IMR-90 (cell line): ENCODE results near the gene PRELP.

ENCODE experiments used
- MAFK ChIP-seq: IDR thresholded peaks from 2 replicates; pipeline ENCODE4 v1.6.1; 2012; ENCODE audit warnings: low read depth, low read length, improper control_type of control experiment
- MXI1 ChIP-seq: IDR thresholded peaks from 2 replicates; pipeline ENCODE4 v1.6.1; 2012; ENCODE audit warnings: low read depth, mild to moderate bottlenecking, low read length, moderate library complexity, borderline replicate concordance
- POLR2A ChIP-seq: IDR thresholded peaks from 2 replicates; pipeline ENCODE4 v1.6.1; 2012; ENCODE audit warnings: mild to moderate bottlenecking, low read depth, low read length
- RAD21 ChIP-seq: IDR thresholded peaks from 2 replicates; pipeline ENCODE4 v1.6.1; 2012; ENCODE audit warnings: low read length, improper control_type of control experiment
- RFX5 ChIP-seq: IDR thresholded peaks from 2 replicates; pipeline ENCODE4 v1.8.0; 2012; ENCODE audit warnings: low read depth, mild to moderate bottlenecking, low read length, moderate library complexity
- TF ChIP-seq, protein P1 (sequence below): conservative IDR thresholded peaks from 2 replicates; pipeline ENCODE4 v1.5.1; 2012; ENCODE audit warnings: mild to moderate bottlenecking, low read depth, low read length, improper control_type of control experiment

GRCh38 chr1:203486618-203487370, 11.2 kb downstream of the PRELP start:
- TF ChIP-seq, protein P1, sequence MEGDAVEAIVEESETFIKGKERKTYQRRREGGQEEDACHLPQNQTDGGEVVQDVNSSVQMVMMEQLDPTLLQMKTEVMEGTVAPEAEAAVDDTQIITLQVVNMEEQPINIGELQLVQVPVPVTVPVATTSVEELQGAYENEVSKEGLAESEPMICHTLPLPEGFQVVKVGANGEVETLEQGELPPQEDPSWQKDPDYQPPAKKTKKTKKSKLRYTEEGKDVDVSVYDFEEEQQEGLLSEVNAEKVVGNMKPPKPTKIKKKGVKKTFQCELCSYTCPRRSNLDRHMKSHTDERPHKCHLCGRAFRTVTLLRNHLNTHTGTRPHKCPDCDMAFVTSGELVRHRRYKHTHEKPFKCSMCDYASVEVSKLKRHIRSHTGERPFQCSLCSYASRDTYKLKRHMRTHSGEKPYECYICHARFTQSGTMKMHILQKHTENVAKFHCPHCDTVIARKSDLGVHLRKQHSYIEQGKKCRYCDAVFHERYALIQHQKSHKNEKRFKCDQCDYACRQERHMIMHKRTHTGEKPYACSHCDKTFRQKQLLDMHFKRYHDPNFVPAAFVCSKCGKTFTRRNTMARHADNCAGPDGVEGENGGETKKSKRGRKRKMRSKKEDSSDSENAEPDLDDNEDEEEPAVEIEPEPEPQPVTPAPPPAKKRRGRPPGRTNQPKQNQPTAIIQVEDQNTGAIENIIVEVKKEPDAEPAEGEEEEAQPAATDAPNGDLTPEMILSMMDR: no peak
- TF ChIP-seq RAD21 (no peak), POLR2A (no peak), MAFK (no peak), RFX5 (no peak), MXI1 (no peak)
